HEK293T (cell line): ENCODE data around the gene POLR1F.

Experiments
- ARNT ChIP-seq: fragments of 450-650 bp; IDR thresholded peaks from 2 replicates; pipeline ENCODE4 v1.6.1; 2017; ENCODE audit warnings: mild to moderate bottlenecking
- BHLHE40 ChIP-seq: fragments of 450-650 bp; IDR thresholded peaks from 2 replicates; pipeline ENCODE4 v1.6.1; 2016; ENCODE audit warnings: mild to moderate bottlenecking, moderate library complexity, borderline replicate concordance
- CTBP1 ChIP-seq: fragments of 450-650 bp; IDR thresholded peaks from 2 replicates; pipeline ENCODE4 v1.6.1; 2016; ENCODE audit warnings: borderline replicate concordance
- ELF4 ChIP-seq: fragments of 450-650 bp; IDR thresholded peaks from 2 replicates; pipeline ENCODE4 v1.6.1; 2017; ENCODE audit warnings: antibody characterized with exemption
- FOXA1 ChIP-seq: fragments of 450-650 bp; IDR thresholded peaks from 2 replicates; pipeline ENCODE4 v1.6.1; 2016; ENCODE audit warnings: mild to moderate bottlenecking
- FOXK2 ChIP-seq: fragments of 450-650 bp; IDR thresholded peaks from 2 replicates; pipeline ENCODE4 v1.6.1; 2016; ENCODE audit warnings: mild to moderate bottlenecking
- FOXM1 ChIP-seq: fragments of 450-650 bp; IDR thresholded peaks from 2 replicates; pipeline ENCODE4 v1.6.1; 2017; ENCODE audit warnings: mild to moderate bottlenecking, borderline replicate concordance
- L3MBTL2 ChIP-seq: fragments of 450-650 bp; conservative IDR thresholded peaks from 2 replicates; pipeline ENCODE4 v1.6.1; 2016; ENCODE audit warnings: mild to moderate bottlenecking
- SUZ12 ChIP-seq: fragments of 450-650 bp; IDR thresholded peaks from 2 replicates; pipeline ENCODE4 v1.6.1; 2016; ENCODE audit warnings: mild to moderate bottlenecking
- TARDBP ChIP-seq: fragments of 450-650 bp; IDR thresholded peaks from 2 replicates; pipeline ENCODE4 v1.6.1; 2016

DNA sequence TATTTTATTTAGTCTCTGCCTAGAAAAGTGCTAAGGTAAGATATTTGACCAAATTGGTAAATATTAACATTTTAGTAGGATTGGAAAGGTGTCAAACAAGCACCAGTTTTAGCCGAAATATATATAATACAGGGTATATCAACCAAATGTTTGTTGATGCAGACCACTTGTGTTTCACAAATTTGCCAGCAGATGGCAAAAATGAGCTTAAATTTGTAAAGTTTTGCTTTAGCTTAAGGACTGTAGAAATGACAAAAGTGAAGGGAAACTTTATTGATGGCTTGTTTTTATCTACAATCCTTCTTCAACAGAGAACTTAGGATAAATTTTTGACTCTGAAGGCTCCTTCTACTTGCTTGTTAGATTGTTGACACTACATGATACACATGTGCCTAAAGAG lies 4.8 kb upstream of the POLR1F start:
- no peak for TF ChIP-seq ARNT
- no peak for TF ChIP-seq SUZ12
- TF ChIP-seq BHLHE40, result no peak
- no peak for TF ChIP-seq ELF4
- TF ChIP-seq TARDBP, result no peak
- no peak for TF ChIP-seq FOXK2
- TF ChIP-seq FOXM1, result no peak
- no peak for TF ChIP-seq CTBP1
- TF ChIP-seq FOXA1, result no peak
- no peak for TF ChIP-seq L3MBTL2
